Activated CD4-positive, alpha-beta T cell treated with anti-CD3 and anti-CD28 coated beads, Interleukin-2, amount 10 ng/mL, durations not matched to agents 24 days and 14 days (primary cell): ENCODE measurements around the gene HORMAD2. TPM values are rescaled to one million over a fixed set of nuclear protein-coding genes. Genes with fewer than 3 reads are reported as not detected.
"Not testable (repeated sequence)": the region's sequence is repeated elsewhere in the genome, so short reads cannot be mapped to it uniquely, and the experiment has no call there.

Source experiments
- DNase-seq: peaks from one replicate; pipeline ENCODE4 v3.0.0; 2022
- H3K27ac Mint-ChIP-seq: one replicate; pipeline ENCODE4 v1.8.0; 2022; ENCODE audit warnings: mild to moderate bottlenecking, mixed read lengths
- H3K27me3 Mint-ChIP-seq: one replicate; pipeline ENCODE4 v1.8.0; 2022; ENCODE audit warnings: mixed read lengths
- H3K36me3 Mint-ChIP-seq: one replicate; pipeline ENCODE4 v1.8.0; 2022; ENCODE audit warnings: low read depth, mild to moderate bottlenecking, mixed read lengths
- H3K4me1 Mint-ChIP-seq: one replicate; pipeline ENCODE4 v1.8.0; 2021; ENCODE audit warnings: mixed read lengths
- H3K4me3 Mint-ChIP-seq: one replicate; pipeline ENCODE4 v1.8.0; 2022; ENCODE audit warnings: mild to moderate bottlenecking, moderate library complexity, mixed read lengths
- H3K9me3 Mint-ChIP-seq: one replicate; pipeline ENCODE4 v1.8.0; 2021; ENCODE audit warnings: mixed read lengths
- intact Hi-C: fragments of 100-400 bp; cut with micrococcal nuclease; formaldehyde crosslinking; loops from one replicate; pipeline ENCODE4 v1.15.1; 2023
- total RNA-seq: library from RNA; stranded (reverse); gene quantifications from 2 replicates; pipeline ENCODE4 v1.2.3, GENCODE V29; 2022

The HORMAD2 gene
- total RNA-seq, 1 donor from 2014 or later: not detected

DNA sequence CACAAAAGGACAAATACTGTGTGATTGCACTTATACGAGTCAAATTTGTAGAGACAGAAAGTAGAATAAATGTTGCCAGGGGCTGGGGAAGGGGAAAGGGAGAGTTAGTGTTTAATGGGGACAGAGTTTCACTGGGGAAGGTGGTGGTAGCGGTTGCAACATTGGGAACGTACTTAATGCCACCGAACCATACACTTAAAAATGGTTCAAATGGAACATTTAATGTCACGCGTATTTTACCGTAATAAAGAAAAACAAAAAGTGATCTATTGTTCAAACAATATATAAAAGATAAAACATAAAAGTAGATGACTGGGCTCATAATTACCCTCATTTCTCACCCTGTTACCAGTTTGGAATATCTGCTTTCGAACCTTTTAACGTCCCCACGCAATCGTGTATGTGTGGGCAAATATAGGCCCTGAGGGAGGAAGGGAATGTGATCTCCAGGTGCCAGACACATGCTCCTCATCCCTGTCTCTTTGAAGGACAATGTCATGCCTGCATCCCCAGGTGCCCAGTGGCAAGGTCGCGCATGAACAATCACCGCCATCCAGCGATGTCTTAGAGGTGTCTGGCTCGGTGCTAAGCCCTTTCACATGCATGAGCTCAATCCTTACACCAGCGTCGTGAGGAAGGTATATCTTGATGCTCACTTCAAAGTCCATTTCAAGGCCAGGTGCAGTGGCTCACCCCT is 131.0 kb downstream of the HORMAD2 start:
- no peaks in the 10 kb centered on the region for H3K9me3 Mint-ChIP-seq
- no peak overlapping the region for H3K4me3 Mint-ChIP-seq
- intact Hi-C loops: no loop called here
- H3K36me3 Mint-ChIP-seq: no peaks in the 10 kb centered on the region
- no peaks in the 10 kb centered on the region for H3K27me3 Mint-ChIP-seq
- H3K4me1 Mint-ChIP-seq: peaks cover 49% of the 10 kb centered on the region
- DNase-seq: no peak
- H3K27ac Mint-ChIP-seq: peak overlapping the region; percentile 4

GRCh38 chr22:30212363-30212995 is 132.2 kb downstream of the HORMAD2 start:
- DNase-seq: peak; percentile 69
- peaks cover 45% of the 10 kb centered on the region for H3K4me1 Mint-ChIP-seq
- H3K27ac Mint-ChIP-seq: peak overlapping the region; percentile 87
- peak overlapping the region; percentile 42 for H3K4me3 Mint-ChIP-seq
- no peaks in the 10 kb centered on the region for H3K36me3 Mint-ChIP-seq
- no peaks in the 10 kb centered on the region for H3K27me3 Mint-ChIP-seq
- intact Hi-C loops: loop anchor here (2.0 kb wide), 1 partner anchor 16 kb away; no protein-coding TSS in a partner anchor
- H3K9me3 Mint-ChIP-seq: no peaks in the 10 kb centered on the region

- H3K27me3 Mint-ChIP-seq: no peaks in the 10 kb centered on the region
- H3K9me3 Mint-ChIP-seq: no peaks in the 10 kb centered on the region
- DNase-seq: no peak
- intact Hi-C loops: loop anchor here (2.0 kb wide), 1 partner anchor 16 kb away; no protein-coding TSS in a partner anchor
- H3K27ac Mint-ChIP-seq: peak overlapping the region; percentile 87
- H3K4me3 Mint-ChIP-seq: peak overlapping the region; percentile 42
- H3K36me3 Mint-ChIP-seq: no peaks in the 10 kb centered on the region
- peaks cover 47% of the 10 kb centered on the region for H3K4me1 Mint-ChIP-seq
These were observed 132.8 kb downstream of the HORMAD2 start for GRCh38 chr22:30212996-30213441.

DNA sequence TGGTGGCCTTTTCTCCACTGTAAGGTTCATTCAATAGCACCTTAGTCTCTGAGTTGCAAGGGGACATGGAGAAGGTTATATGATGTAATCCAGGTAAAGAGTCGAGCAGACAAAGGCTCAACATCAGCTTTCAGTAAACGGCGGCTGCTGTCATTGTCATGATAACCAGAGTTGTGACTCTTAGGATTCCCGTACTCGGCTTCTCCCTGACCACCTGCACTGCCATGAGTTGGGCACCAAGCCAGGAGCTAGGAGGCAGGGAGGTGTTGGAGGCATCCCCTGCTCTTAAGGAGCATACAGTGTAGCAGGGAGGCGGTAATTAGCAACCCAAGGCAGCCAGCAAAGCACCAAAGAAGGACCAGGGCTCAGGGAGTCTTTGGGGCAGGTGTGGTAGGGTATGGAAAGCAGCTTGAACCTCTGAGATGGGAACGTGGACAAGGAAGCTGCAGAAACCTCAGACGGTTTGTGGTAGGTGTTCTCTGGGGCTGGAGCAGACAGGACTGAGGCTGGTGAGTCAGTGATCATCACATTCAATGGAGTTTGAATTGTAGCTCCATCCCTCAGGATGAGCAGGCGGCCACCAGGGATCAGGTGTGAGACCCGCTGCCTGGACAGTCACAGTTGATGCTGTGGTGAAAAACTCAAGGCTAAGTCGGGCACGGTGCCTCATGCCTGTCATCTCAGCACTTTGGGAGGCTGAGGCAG is 134.6 kb downstream of the HORMAD2 start:
- H3K27ac Mint-ChIP-seq: peak overlapping the region; percentile 80
- H3K4me1 Mint-ChIP-seq: peaks cover 56% of the 10 kb centered on the region
- H3K9me3 Mint-ChIP-seq: no peaks in the 10 kb centered on the region
- intact Hi-C loops: no loop called here
- no peak overlapping the region for H3K4me3 Mint-ChIP-seq
- H3K36me3 Mint-ChIP-seq: no peaks in the 10 kb centered on the region
- H3K27me3 Mint-ChIP-seq: no peaks in the 10 kb centered on the region
- DNase-seq: no peak

DNA sequence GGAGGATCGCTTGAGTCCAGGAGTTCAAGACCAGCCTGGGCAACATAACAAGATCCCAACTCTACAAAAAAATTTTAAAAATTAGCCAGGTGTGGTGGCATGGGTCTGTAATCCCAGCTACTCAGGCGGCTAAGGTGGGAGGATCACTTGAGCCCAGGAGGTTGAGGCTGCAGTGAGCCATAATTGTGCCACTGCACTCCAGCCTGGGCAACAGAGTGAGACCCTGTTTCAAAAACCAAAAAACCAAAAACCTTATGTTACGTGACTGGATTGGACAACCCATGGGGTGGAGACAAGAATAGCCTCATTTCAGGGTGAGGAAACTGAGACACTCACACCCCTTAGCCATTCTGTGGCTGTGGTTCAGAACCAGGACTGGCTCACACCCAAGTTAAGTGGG is 136.0 kb downstream of the HORMAD2 start:
- H3K9me3 Mint-ChIP-seq, DNase-seq, H3K4me3 Mint-ChIP-seq, H3K36me3 Mint-ChIP-seq, intact Hi-C loops, H3K27ac Mint-ChIP-seq, H3K27me3 Mint-ChIP-seq: not testable (repeated sequence)
- peaks cover 65% of the 10 kb centered on the region for H3K4me1 Mint-ChIP-seq

- Mint-ChIP-seq H3K27me3 (no peaks in the 10 kb centered on the region), H3K36me3 (peaks cover 3% of the 10 kb centered on the region), H3K9me3 (no peaks in the 10 kb centered on the region), H3K4me3 (no peak overlapping the region), H3K4me1 (peaks cover 68% of the 10 kb centered on the region), H3K27ac (peak overlapping the region; percentile 29)
- intact Hi-C loops: no loop called here
- no peak for DNase-seq
These were observed 136.4 kb downstream of the HORMAD2 start for GRCh38 chr22:30216710-30217109.

DNA sequence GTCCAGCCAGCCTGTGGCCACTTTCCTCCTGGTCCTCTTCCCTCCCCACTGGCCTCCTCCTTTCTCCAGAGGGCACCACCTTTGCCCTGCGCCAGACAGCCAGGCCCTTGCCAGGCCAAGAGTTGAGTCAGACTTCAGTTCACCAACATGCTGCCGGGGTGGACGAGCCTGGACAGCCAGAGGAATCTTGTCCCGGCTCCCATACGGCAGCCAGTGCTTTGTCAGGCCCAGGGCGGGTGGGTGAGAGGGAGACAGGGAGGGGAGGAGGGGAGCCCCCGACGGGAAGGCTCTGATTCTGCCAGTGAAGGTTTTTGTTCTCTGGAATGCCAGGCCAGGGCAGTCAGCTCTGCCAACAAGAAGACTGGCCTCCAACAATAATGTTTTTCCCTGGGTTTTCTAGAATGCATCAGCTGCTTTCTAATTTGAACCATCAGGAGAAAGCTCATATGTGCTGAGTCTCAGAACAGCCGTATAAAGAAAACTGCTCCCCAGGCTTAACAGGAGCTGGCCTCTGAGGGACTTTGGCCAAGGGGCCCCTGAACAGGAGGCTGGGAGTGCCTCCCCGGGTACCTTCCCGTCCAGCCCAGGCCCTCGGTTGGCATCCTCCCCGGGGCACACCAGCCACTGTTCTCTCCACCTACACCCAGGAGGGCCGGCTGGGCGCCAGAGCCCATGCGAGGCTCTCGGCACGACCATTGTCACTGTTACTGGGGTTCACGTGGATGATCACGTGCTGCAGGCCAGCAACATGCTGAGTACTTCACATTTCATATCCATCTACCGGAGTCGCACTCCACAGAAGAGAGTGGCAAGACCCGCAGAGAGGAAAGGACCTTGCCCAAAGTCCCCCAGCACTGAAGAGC is 137.7 kb downstream of the HORMAD2 start:
- Mint-ChIP-seq H3K36me3 (peaks cover 3% of the 10 kb centered on the region), H3K4me1 (peaks cover 72% of the 10 kb centered on the region), H3K27me3 (no peaks in the 10 kb centered on the region), H3K27ac (peak overlapping the region; percentile 60), H3K9me3 (no peaks in the 10 kb centered on the region), H3K4me3 (no peak overlapping the region)
- DNase-seq: no peak
- intact Hi-C loops: no loop called here

DNA sequence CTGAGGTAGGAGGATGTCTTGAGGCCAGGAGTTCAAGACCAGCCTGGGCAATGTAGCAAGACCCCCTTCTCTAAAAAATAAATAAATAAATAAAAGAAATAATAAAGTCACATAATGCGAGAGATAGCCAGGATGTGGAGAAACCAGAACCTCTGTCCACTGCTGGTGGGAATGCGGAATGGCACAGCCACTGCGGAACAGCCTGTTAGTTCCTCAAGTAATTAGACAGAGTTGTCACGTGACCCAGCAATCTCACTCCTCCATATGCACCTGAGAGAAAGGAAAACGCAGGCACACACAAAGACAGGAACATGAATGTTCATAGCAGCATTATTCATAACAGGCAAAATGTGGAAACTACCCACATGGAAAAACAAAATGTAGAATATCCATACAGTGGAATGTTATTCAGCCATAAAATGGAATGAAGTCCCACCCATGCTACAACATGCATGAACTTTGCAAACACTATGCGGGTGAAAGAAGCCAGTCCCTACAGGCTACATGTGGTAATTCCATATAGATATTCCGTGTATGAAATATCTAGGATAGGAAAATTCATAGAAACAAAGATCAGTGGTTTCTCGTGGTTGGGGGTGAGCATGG is 138.9 kb downstream of the HORMAD2 start:
- H3K9me3 Mint-ChIP-seq: no peaks in the 10 kb centered on the region
- H3K4me3 Mint-ChIP-seq: no peak overlapping the region
- H3K4me1 Mint-ChIP-seq: peaks cover 73% of the 10 kb centered on the region
- intact Hi-C loops: no loop called here
- no peak overlapping the region for H3K27ac Mint-ChIP-seq
- no peaks in the 10 kb centered on the region for H3K27me3 Mint-ChIP-seq
- DNase-seq: no peak
- peaks cover 3% of the 10 kb centered on the region for H3K36me3 Mint-ChIP-seq

GRCh38 chr22:30219668-30220278 is 139.5 kb downstream of the HORMAD2 start:
- intact Hi-C loops: loop anchor here (2.0 kb wide), 1 partner anchor 25 kb away; no protein-coding TSS in a partner anchor
- no peaks in the 10 kb centered on the region for H3K9me3 Mint-ChIP-seq
- peaks cover 74% of the 10 kb centered on the region for H3K4me1 Mint-ChIP-seq
- peak overlapping the region; percentile 69 for H3K4me3 Mint-ChIP-seq
- DNase-seq: no peak
- peaks cover 3% of the 10 kb centered on the region for H3K36me3 Mint-ChIP-seq
- no peaks in the 10 kb centered on the region for H3K27me3 Mint-ChIP-seq
- peak overlapping the region; percentile 94 for H3K27ac Mint-ChIP-seq

DNA sequence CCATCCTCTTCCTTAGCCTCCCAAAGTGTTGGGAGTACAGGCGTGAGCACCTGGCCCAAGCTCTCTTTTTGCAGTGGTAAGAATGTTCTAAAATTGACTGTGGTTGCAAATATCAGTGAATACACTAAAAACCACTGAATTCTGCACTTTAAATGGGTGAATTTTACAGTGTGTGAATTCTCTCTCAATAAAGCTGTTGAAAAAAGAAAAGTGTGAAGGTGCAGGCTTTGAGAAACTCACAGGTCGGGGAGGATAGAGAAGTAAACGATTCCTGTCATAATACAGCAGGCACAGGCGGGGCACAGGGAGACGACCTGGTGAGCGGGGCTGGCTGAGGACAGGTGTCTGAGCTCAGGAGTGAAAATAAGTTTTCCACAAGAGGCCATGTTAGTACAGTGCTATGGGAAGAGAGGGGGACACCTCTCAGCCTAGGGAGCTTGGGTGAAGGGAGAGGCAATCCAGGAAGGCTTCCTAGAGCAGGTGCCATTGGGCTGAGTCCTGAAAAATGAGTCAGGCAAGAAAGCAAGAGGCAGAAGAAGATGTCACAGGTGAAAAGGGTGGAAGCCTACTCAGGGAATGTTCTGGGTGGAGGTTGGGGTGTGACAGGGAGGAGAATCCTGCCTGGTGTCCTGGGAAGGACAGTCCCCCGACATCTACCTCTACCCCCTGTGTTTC is 140.2 kb downstream of the HORMAD2 start:
- Mint-ChIP-seq H3K36me3 (peaks cover 3% of the 10 kb centered on the region), H3K4me3 (peak overlapping the region; percentile 69), H3K27me3 (no peaks in the 10 kb centered on the region), H3K9me3 (no peaks in the 10 kb centered on the region), H3K4me1 (peaks cover 73% of the 10 kb centered on the region), H3K27ac (peak overlapping the region; percentile 94)
- DNase-seq: no peak
- intact Hi-C loops: loop anchor here (2.0 kb wide), 1 partner anchor 24 kb away; no protein-coding TSS in a partner anchor

DNA sequence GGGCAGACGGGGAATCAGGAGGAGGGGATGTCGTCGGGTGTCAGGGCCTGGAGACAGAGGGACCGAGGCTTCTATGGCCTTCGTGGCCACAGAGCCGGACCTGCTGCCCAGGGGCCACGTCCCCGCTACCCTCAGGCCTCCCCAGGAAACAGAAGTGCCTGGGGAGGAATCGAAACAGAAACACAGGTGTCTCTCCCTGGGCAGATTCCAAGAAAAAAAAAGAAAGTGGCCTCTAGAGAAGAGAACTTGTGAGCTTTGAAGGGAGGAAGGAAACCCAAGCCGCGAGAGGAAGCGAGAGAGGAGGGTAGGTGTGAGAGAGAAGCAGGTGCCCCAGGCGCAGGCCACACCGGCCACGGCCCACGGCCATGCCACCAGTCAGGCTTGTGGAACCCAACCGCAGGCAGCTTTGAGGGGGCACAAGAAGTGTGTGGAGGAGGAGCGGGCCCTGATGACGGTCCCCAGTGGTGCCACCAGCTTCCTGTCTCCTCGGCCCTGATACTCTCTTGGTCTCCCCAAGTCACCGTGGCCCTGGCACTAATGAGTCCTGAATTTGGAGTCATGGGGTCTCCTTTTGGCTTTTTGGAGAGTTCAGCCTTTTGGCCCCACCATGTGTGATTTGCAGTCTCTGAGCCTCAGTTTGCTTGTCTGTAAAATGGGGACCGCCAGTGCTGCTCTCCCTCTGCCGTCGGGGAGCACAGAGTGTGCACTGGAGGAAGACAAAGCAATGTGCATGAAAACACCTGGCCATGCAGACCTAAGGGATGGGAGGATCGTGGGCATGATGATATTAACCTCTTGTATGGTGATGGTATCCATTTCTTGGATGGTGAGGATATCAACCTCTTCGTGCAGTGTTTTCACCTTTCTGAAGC is 141.1 kb downstream of the HORMAD2 start:
- intact Hi-C loops: loop anchor here (2.0 kb wide), 1 partner anchor 23 kb away; no protein-coding TSS in a partner anchor
- H3K4me3 Mint-ChIP-seq: peak overlapping the region; percentile 69
- peak; percentile 91 for DNase-seq
- peaks cover 73% of the 10 kb centered on the region for H3K4me1 Mint-ChIP-seq
- H3K27me3 Mint-ChIP-seq: no peaks in the 10 kb centered on the region
- H3K36me3 Mint-ChIP-seq: peaks cover 3% of the 10 kb centered on the region
- H3K9me3 Mint-ChIP-seq: no peaks in the 10 kb centered on the region
- H3K27ac Mint-ChIP-seq: peak overlapping the region; percentile 94
